Anterior cingulate cortex (tissue), 58 donors: ENCODE data around the gene SFPQ.
"Not testable (repeated sequence)": the region's sequence is repeated elsewhere in the genome, so short reads cannot be mapped to it uniquely, and the experiment has no call there.

Experiments used
- DNase-seq, 58 donors: peaks; one replicate each; lab custom pipeline; 2025; lab: John Stamatoyannopoulos, UW

The SFPQ gene

GRCh38 chr1:35192853-35193664, at the start of gene SFPQ:
Gene SFPQ, minus strand, starts transcription at chr1:35193145. Its CDS starts 96 bp downstream, at chr1:35193049.
- DNase-seq = peak; percentile 67 to 100 (median 95)

- not testable (repeated sequence) for DNase-seq
These were observed 43.8 kb upstream of the SFPQ start for GRCh38 chr1:35236772-35237171.

- no peak for DNase-seq
These were observed 38.3 kb upstream of the SFPQ start for GRCh38 chr1:35231287-35231686.

GRCh38 chr1:35229587-35230360, 36.8 kb upstream of the SFPQ start:
- no peak for DNase-seq

- DNase-seq = no peak
These were observed 33.6 kb upstream of the SFPQ start for GRCh38 chr1:35226546-35226945.

GRCh38 chr1:35223084-35223630, 30.2 kb upstream of the SFPQ start:
- DNase-seq = no peak

- no peak for DNase-seq
These were observed 29.6 kb upstream of the SFPQ start for GRCh38 chr1:35222322-35223083.

- no peak for DNase-seq
These were observed 28.0 kb upstream of the SFPQ start for GRCh38 chr1:35220976-35221375.

- no peak for DNase-seq
These were observed 22.4 kb upstream of the SFPQ start for GRCh38 chr1:35215346-35215745.

GRCh38 chr1:35211120-35211414, 18.1 kb upstream of the SFPQ start:
- peak in 1 of 58 donors; percentile 21 for DNase-seq

GRCh38 chr1:35210321-35211119, 17.6 kb upstream of the SFPQ start:
- DNase-seq = peak in 11 of 58 donors; percentile 1 to 26 (median 12)

GRCh38 chr1:35203295-35203694, 10.3 kb upstream of the SFPQ start:
- DNase-seq = no peak

- peak in 52 of 58 donors; percentile 3 to 87 (median 46) for DNase-seq
These were observed 9.2 kb upstream of the SFPQ start for GRCh38 chr1:35202048-35202719.

- DNase-seq = no peak
These were observed 8.7 kb upstream of the SFPQ start for GRCh38 chr1:35201631-35202030.

GRCh38 chr1:35192056-35192852, 691 bp downstream of the SFPQ start:
- DNase-seq = peak in 56 of 58 donors; percentile 16 to 83 (median 64)

- no peak for DNase-seq
These were observed 1.4 kb downstream of the SFPQ start for GRCh38 chr1:35191429-35192055.

- no peak for DNase-seq
These were observed 2.2 kb downstream of the SFPQ start for GRCh38 chr1:35190784-35191183.
